Glutamatergic neuron (in vitro differentiated cells): ENCODE data around the gene GIPC2. TPM values are rescaled to one million over a fixed set of nuclear protein-coding genes. Genes with fewer than 3 reads are reported as not detected.

Source experiments
- DNase-seq: peaks from one replicate; pipeline ENCODE4 v3.0.0; 2022
- H3K27ac Mint-ChIP-seq: one replicate; pipeline ENCODE4 v1.8.0; 2020; ENCODE audit warnings: mild to moderate bottlenecking, mixed read lengths, inconsistent platforms; ENCODE audit not compliant: unreplicated experiment
- H3K27me3 Mint-ChIP-seq: one replicate; pipeline ENCODE4 v1.8.0; 2020; ENCODE audit warnings: mild to moderate bottlenecking, moderate library complexity, mixed read lengths, inconsistent platforms; ENCODE audit not compliant: unreplicated experiment
- H3K36me3 Mint-ChIP-seq: one replicate; pipeline ENCODE4 v1.8.0; 2020; ENCODE audit warnings: mild to moderate bottlenecking, mixed read lengths, inconsistent platforms; ENCODE audit not compliant: unreplicated experiment
- H3K4me1 Mint-ChIP-seq: one replicate; pipeline ENCODE4 v1.8.0; 2020; ENCODE audit warnings: mild to moderate bottlenecking, low read depth, mixed read lengths, inconsistent platforms; ENCODE audit not compliant: unreplicated experiment
- H3K4me3 Mint-ChIP-seq: one replicate; pipeline ENCODE4 v1.8.0; 2020; ENCODE audit warnings: mild to moderate bottlenecking, mixed read lengths, inconsistent platforms; ENCODE audit not compliant: unreplicated experiment
- H3K9me3 Mint-ChIP-seq: one replicate; pipeline ENCODE4 v1.8.0; 2020; ENCODE audit warnings: mild to moderate bottlenecking, moderate library complexity, mixed read lengths, inconsistent platforms; ENCODE audit not compliant: unreplicated experiment
- CTCF ChIP-seq: fragments of 200-600 bp; sonication (generic); IDR thresholded peaks from one replicate; pipeline ENCODE4 v1.5.0; 2021; ENCODE audit not compliant: partially characterized antibody, unreplicated experiment
- total RNA-seq: library from RNA; stranded (reverse); fragmentation: NEBNext Ultra II Directional; extraction: Animal tissue kit (Norgen Biotek cat#: 25700); gene quantifications from one replicate; pipeline ENCODE4 v1.2.1, GENCODE V29; 2021; ENCODE audit not compliant: unreplicated experiment

The GIPC2 gene
- total RNA-seq, 1 donor from 2014 or later = not detected

GRCh38 chr1:78029793-78030192, 16.0 kb upstream of the GIPC2 start:
- H3K9me3 Mint-ChIP-seq = no peaks in the 10 kb centered on the region
- no peaks in the 10 kb centered on the region for H3K27me3 Mint-ChIP-seq
- no peak overlapping the region for H3K27ac Mint-ChIP-seq

GRCh38 chr1:78032996-78033796, 12.6 kb upstream of the GIPC2 start:
- no peak for DNase-seq
- Mint-ChIP-seq H3K4me1 (no peaks in the 10 kb centered on the region), H3K27ac (no peak overlapping the region), H3K9me3 (no peaks in the 10 kb centered on the region), H3K4me3 (no peak overlapping the region), H3K27me3 (no peaks in the 10 kb centered on the region), H3K36me3 (no peaks in the 10 kb centered on the region)
- no peak for TF ChIP-seq CTCF

More at GRCh38 chr1:78029793-78030192, 16.0 kb upstream of the GIPC2 start:
- no peak for DNase-seq
- TF ChIP-seq CTCF = no peak
- H3K4me1 Mint-ChIP-seq = no peaks in the 10 kb centered on the region
- no peak overlapping the region for H3K4me3 Mint-ChIP-seq
- no peaks in the 10 kb centered on the region for H3K36me3 Mint-ChIP-seq

GRCh38 chr1:78033797-78034172, 12.0 kb upstream of the GIPC2 start:
- H3K27ac Mint-ChIP-seq = no peak overlapping the region
- H3K36me3 Mint-ChIP-seq = no peaks in the 10 kb centered on the region
- TF ChIP-seq CTCF = no peak

GRCh38 chr1:78035121-78035520, 10.6 kb upstream of the GIPC2 start:
- Mint-ChIP-seq H3K27me3 (no peaks in the 10 kb centered on the region), H3K4me1 (no peaks in the 10 kb centered on the region), H3K9me3 (no peaks in the 10 kb centered on the region), H3K4me3 (no peak overlapping the region), H3K27ac (no peak overlapping the region), H3K36me3 (no peaks in the 10 kb centered on the region)
- DNase-seq = no peak
- TF ChIP-seq CTCF = no peak

More at GRCh38 chr1:78033797-78034172, 12.0 kb upstream of the GIPC2 start:
- Mint-ChIP-seq H3K4me1 (no peaks in the 10 kb centered on the region), H3K9me3 (no peaks in the 10 kb centered on the region), H3K27me3 (no peaks in the 10 kb centered on the region), H3K4me3 (no peak overlapping the region)
- DNase-seq = no peak

GRCh38 chr1:78036450-78036849, 9.3 kb upstream of the GIPC2 start:
- DNase-seq = no peak
- TF ChIP-seq CTCF = no peak
- H3K4me3 Mint-ChIP-seq = no peak overlapping the region
- H3K4me1 Mint-ChIP-seq = no peaks in the 10 kb centered on the region
- H3K36me3 Mint-ChIP-seq = no peaks in the 10 kb centered on the region
- no peak overlapping the region for H3K27ac Mint-ChIP-seq
- H3K9me3 Mint-ChIP-seq = no peaks in the 10 kb centered on the region
- H3K27me3 Mint-ChIP-seq = no peaks in the 10 kb centered on the region
